Stimulated activated memory B cell treated with anti-CD40 and anti-IgM and Interleukin-4, amounts not matched to agents 10 μg/mL and 1 μg/mL and 100 μg/mL, for 72 hours (primary cell): ENCODE data around the gene ANKDD1B.
"Not testable (repeated sequence)": the region's sequence is repeated elsewhere in the genome, so short reads cannot be mapped to it uniquely, and the experiment has no call there.

Source experiments
- ATAC-seq: fragments of 150-1000 bp; cut with Tn5 transposase; 2 replicates; pipeline ENCODE4 v1.10.0; 2021
- H3K27ac Mint-ChIP-seq: one replicate; pipeline ENCODE4 v1.8.0; 2022; ENCODE audit warnings: mild to moderate bottlenecking, mixed read lengths
- H3K27me3 Mint-ChIP-seq: one replicate; pipeline ENCODE4 v1.8.0; 2022; ENCODE audit warnings: mixed read lengths
- H3K36me3 Mint-ChIP-seq: one replicate; pipeline ENCODE4 v1.8.0; 2022; ENCODE audit warnings: mixed read lengths
- H3K4me1 Mint-ChIP-seq: one replicate; pipeline ENCODE4 v1.8.0; 2022; ENCODE audit warnings: mixed read lengths
- H3K4me3 Mint-ChIP-seq: one replicate; pipeline ENCODE4 v1.8.0; 2022; ENCODE audit warnings: mild to moderate bottlenecking, moderate library complexity, mixed read lengths
- H3K9me3 Mint-ChIP-seq: one replicate; pipeline ENCODE4 v1.8.0; 2022; ENCODE audit warnings: mixed read lengths

Gene ANKDD1B

GRCh38 chr5:75611311-75612225, at the start of gene ANKDD1B:
Gene ANKDD1B (plus strand): TSS chr5:75611453. CDS start chr5:75611635, 182 bp downstream.
- Mint-ChIP-seq H3K36me3 (peaks cover 4% of the 10 kb centered on the region), H3K9me3 (no peaks in the 10 kb centered on the region), H3K4me3 (peak within 1 kb of the TSS; percentile 53), H3K27ac (no peak within 1 kb of the TSS), H3K4me1 (peaks cover 11% of the 10 kb centered on the region), H3K27me3 (peaks cover 17% of the 10 kb centered on the region)
- no peak for ATAC-seq

- peak overlapping the region; percentile 81 for H3K27ac Mint-ChIP-seq
- peaks cover 50% of the 10 kb centered on the region for H3K36me3 Mint-ChIP-seq
- H3K9me3 Mint-ChIP-seq, H3K27me3 Mint-ChIP-seq: not testable (repeated sequence)
- ATAC-seq = peak; percentile 16
- H3K4me3 Mint-ChIP-seq = peak overlapping the region; percentile 77
- peaks cover 61% of the 10 kb centered on the region for H3K4me1 Mint-ChIP-seq
Measured at GRCh38 chr5:75565991-75566709, 45.1 kb upstream of the ANKDD1B start.

- H3K36me3 Mint-ChIP-seq = peaks cover 43% of the 10 kb centered on the region
- ATAC-seq = peak; percentile 96
- H3K27ac Mint-ChIP-seq = peak overlapping the region; percentile 81
- peak overlapping the region; percentile 77 for H3K4me3 Mint-ChIP-seq
- peaks cover 10% of the 10 kb centered on the region for H3K9me3 Mint-ChIP-seq
- H3K4me1 Mint-ChIP-seq = peaks cover 57% of the 10 kb centered on the region
- no peaks in the 10 kb centered on the region for H3K27me3 Mint-ChIP-seq
Measured at GRCh38 chr5:75566710-75567309, 44.4 kb upstream of the ANKDD1B start.

- Mint-ChIP-seq H3K27ac (peak overlapping the region; percentile 81), H3K27me3 (no peaks in the 10 kb centered on the region), H3K4me1 (peaks cover 57% of the 10 kb centered on the region), H3K36me3 (peaks cover 34% of the 10 kb centered on the region), H3K4me3 (peak overlapping the region; percentile 26), H3K9me3 (peaks cover 10% of the 10 kb centered on the region)
- ATAC-seq = peak; percentile 60
Measured at GRCh38 chr5:75567710-75568109, 43.5 kb upstream of the ANKDD1B start.

GRCh38 chr5:75568202-75568601, 43.1 kb upstream of the ANKDD1B start:
- H3K27me3 Mint-ChIP-seq = no peaks in the 10 kb centered on the region
- ATAC-seq = no peak
- peak overlapping the region; percentile 81 for H3K27ac Mint-ChIP-seq
- H3K4me3 Mint-ChIP-seq = no peak overlapping the region
- peaks cover 10% of the 10 kb centered on the region for H3K9me3 Mint-ChIP-seq
- peaks cover 29% of the 10 kb centered on the region for H3K36me3 Mint-ChIP-seq
- H3K4me1 Mint-ChIP-seq = peaks cover 57% of the 10 kb centered on the region

- Mint-ChIP-seq H3K9me3 (no peaks in the 10 kb centered on the region), H3K27me3 (no peaks in the 10 kb centered on the region), H3K36me3 (peaks cover 11% of the 10 kb centered on the region), H3K4me3 (no peak overlapping the region), H3K4me1 (peaks cover 33% of the 10 kb centered on the region), H3K27ac (no peak overlapping the region)
- ATAC-seq = no peak
Measured at GRCh38 chr5:75571547-75571946, 39.7 kb upstream of the ANKDD1B start.

GRCh38 chr5:75574791-75575190, 36.5 kb upstream of the ANKDD1B start:
- no peaks in the 10 kb centered on the region for H3K9me3 Mint-ChIP-seq
- peak overlapping the region; percentile 76 for H3K27ac Mint-ChIP-seq
- peaks cover 20% of the 10 kb centered on the region for H3K36me3 Mint-ChIP-seq
- ATAC-seq = no peak
- no peaks in the 10 kb centered on the region for H3K27me3 Mint-ChIP-seq
- H3K4me1 Mint-ChIP-seq = peaks cover 8% of the 10 kb centered on the region
- H3K4me3 Mint-ChIP-seq = peak overlapping the region; percentile 65

- not testable (repeated sequence) for H3K4me1 Mint-ChIP-seq, H3K27ac Mint-ChIP-seq
Measured at GRCh38 chr5:75578280-75578679, 33.0 kb upstream of the ANKDD1B start.

GRCh38 chr5:75584641-75585040, 26.6 kb upstream of the ANKDD1B start:
- peaks cover 28% of the 10 kb centered on the region for H3K36me3 Mint-ChIP-seq
- no peak overlapping the region for H3K4me3 Mint-ChIP-seq
- no peak for ATAC-seq
- H3K27ac Mint-ChIP-seq = no peak overlapping the region
- H3K9me3 Mint-ChIP-seq = no peaks in the 10 kb centered on the region
- no peaks in the 10 kb centered on the region for H3K27me3 Mint-ChIP-seq
- H3K4me1 Mint-ChIP-seq = no peaks in the 10 kb centered on the region

More at GRCh38 chr5:75578280-75578679, 33.0 kb upstream of the ANKDD1B start:
- H3K9me3 Mint-ChIP-seq, H3K4me3 Mint-ChIP-seq, H3K27me3 Mint-ChIP-seq, ATAC-seq: not testable (repeated sequence)
- H3K36me3 Mint-ChIP-seq = peaks cover 20% of the 10 kb centered on the region

- peaks cover 47% of the 10 kb centered on the region for H3K36me3 Mint-ChIP-seq
- H3K4me3 Mint-ChIP-seq = no peak overlapping the region
- ATAC-seq = no peak
- H3K9me3 Mint-ChIP-seq = no peaks in the 10 kb centered on the region
- H3K27ac Mint-ChIP-seq = no peak overlapping the region
- no peaks in the 10 kb centered on the region for H3K4me1 Mint-ChIP-seq
- H3K27me3 Mint-ChIP-seq = no peaks in the 10 kb centered on the region
Measured at GRCh38 chr5:75588666-75589065, 22.6 kb upstream of the ANKDD1B start.

GRCh38 chr5:75600535-75600934, 10.7 kb upstream of the ANKDD1B start:
- Mint-ChIP-seq H3K27ac (no peak overlapping the region), H3K9me3 (no peaks in the 10 kb centered on the region), H3K36me3 (peaks cover 48% of the 10 kb centered on the region), H3K27me3 (no peaks in the 10 kb centered on the region), H3K4me3 (no peak overlapping the region), H3K4me1 (no peaks in the 10 kb centered on the region)
- no peak for ATAC-seq

- no peak overlapping the region for H3K4me3 Mint-ChIP-seq
- no peaks in the 10 kb centered on the region for H3K27me3 Mint-ChIP-seq
- H3K4me1 Mint-ChIP-seq = peaks cover 2% of the 10 kb centered on the region
- H3K9me3 Mint-ChIP-seq = no peaks in the 10 kb centered on the region
- ATAC-seq = no peak
- H3K36me3 Mint-ChIP-seq = peaks cover 43% of the 10 kb centered on the region
- H3K27ac Mint-ChIP-seq = no peak overlapping the region
Measured at GRCh38 chr5:75601567-75601966, 9.7 kb upstream of the ANKDD1B start.

- ATAC-seq = no peak
- H3K4me3 Mint-ChIP-seq = no peak overlapping the region
- no peak overlapping the region for H3K27ac Mint-ChIP-seq
- peaks cover 6% of the 10 kb centered on the region for H3K4me1 Mint-ChIP-seq
- peaks cover 42% of the 10 kb centered on the region for H3K36me3 Mint-ChIP-seq
- H3K27me3 Mint-ChIP-seq = no peaks in the 10 kb centered on the region
- H3K9me3 Mint-ChIP-seq = no peaks in the 10 kb centered on the region
Measured at GRCh38 chr5:75601996-75602395, 9.3 kb upstream of the ANKDD1B start.

- H3K9me3 Mint-ChIP-seq = no peaks in the 10 kb centered on the region
- no peak overlapping the region for H3K27ac Mint-ChIP-seq
- ATAC-seq = no peak
- H3K36me3 Mint-ChIP-seq = peaks cover 42% of the 10 kb centered on the region
- no peaks in the 10 kb centered on the region for H3K27me3 Mint-ChIP-seq
- peaks cover 13% of the 10 kb centered on the region for H3K4me1 Mint-ChIP-seq
- no peak overlapping the region for H3K4me3 Mint-ChIP-seq
Measured at GRCh38 chr5:75603371-75603770, 7.9 kb upstream of the ANKDD1B start.

GRCh38 chr5:75603821-75604220, 7.4 kb upstream of the ANKDD1B start:
- Mint-ChIP-seq H3K27ac (no peak overlapping the region), H3K9me3 (no peaks in the 10 kb centered on the region), H3K4me3 (no peak overlapping the region), H3K4me1 (peaks cover 13% of the 10 kb centered on the region), H3K36me3 (peaks cover 42% of the 10 kb centered on the region), H3K27me3 (no peaks in the 10 kb centered on the region)
- no peak for ATAC-seq
